ENCODE results near the gene MUC12.
"Not testable (repeated sequence)": the region's sequence is repeated elsewhere in the genome, so short reads cannot be mapped to it uniquely, and the experiment has no call there.

Gene MUC12, protein sequence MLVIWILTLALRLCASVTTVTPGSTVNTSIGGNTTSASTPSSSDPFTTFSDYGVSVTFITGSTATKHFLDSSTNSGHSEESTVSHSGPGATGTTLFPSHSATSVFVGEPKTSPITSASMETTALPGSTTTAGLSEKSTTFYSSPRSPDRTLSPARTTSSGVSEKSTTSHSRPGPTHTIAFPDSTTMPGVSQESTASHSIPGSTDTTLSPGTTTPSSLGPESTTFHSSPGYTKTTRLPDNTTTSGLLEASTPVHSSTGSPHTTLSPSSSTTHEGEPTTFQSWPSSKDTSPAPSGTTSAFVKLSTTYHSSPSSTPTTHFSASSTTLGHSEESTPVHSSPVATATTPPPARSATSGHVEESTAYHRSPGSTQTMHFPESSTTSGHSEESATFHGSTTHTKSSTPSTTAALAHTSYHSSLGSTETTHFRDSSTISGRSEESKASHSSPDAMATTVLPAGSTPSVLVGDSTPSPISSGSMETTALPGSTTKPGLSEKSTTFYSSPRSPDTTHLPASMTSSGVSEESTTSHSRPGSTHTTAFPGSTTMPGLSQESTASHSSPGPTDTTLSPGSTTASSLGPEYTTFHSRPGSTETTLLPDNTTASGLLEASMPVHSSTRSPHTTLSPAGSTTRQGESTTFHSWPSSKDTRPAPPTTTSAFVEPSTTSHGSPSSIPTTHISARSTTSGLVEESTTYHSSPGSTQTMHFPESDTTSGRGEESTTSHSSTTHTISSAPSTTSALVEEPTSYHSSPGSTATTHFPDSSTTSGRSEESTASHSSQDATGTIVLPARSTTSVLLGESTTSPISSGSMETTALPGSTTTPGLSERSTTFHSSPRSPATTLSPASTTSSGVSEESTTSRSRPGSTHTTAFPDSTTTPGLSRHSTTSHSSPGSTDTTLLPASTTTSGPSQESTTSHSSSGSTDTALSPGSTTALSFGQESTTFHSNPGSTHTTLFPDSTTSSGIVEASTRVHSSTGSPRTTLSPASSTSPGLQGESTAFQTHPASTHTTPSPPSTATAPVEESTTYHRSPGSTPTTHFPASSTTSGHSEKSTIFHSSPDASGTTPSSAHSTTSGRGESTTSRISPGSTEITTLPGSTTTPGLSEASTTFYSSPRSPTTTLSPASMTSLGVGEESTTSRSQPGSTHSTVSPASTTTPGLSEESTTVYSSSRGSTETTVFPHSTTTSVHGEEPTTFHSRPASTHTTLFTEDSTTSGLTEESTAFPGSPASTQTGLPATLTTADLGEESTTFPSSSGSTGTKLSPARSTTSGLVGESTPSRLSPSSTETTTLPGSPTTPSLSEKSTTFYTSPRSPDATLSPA (N-terminal part only)

DNA sequence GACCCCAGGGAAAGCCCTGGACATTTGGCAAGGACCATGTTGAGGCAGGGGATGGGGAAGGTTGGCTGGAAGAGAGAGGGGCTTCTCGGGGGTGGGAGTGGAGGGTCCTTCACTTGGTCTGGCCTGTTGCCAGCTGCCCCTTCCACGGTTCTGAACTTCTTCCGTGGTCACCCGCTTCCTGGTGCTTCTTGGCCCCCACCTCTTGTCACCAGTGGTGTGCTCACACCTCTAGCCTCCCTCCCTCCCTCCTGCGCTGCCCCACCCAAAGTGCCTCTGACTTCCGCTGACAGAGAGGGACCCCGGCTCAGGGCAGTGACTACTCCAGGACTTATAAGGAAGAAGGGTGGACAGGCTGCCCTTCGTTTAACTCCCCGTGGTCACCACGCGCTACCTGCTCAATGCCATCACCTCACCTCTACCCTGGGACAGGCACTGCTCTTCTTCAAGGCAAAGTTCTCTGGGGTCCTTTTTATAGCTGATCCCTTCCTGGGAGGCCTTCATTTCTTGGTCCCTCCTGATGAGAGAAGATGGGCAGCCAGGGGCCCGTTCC is at the start of gene MUC12:
MUC12 (plus strand) TSS at position 500 of the 550 bp plus-strand sequence. CDS start 58 bp downstream, outside the sequence.
- no peak for DNase-seq

DNA sequence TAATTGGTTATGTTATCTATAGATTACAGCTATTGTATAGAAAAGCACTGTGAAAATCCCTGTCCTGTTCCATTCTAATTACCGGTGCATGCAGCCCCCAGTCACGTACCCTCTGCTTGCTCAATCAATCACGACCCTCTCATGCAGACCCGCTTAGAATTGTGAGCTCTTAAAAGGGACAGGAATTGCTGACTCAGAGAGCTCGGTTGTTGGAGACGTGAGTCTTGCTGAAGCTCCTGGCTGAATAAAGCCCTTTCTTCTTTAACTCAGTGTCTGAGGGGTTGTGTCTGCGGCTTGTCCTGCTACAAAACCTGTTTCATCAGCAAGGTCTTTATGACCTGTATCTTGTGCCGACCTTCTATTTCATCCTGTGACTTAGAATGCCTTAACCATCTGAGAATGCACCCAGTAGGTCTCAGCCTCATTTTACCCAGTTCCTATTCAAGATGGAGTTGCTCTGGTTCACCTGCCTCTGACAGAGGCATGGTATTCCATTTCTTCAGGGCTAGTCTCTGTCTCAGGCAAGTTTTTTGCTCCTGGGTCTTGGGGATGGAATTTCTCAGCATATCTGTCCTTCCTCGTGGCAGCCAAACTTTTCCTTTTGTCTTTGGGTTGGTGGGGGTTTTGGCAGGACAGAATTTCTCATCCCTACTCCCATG is 49.5 kb upstream of the MUC12 start:
- not testable (repeated sequence) for DNase-seq

DNA sequence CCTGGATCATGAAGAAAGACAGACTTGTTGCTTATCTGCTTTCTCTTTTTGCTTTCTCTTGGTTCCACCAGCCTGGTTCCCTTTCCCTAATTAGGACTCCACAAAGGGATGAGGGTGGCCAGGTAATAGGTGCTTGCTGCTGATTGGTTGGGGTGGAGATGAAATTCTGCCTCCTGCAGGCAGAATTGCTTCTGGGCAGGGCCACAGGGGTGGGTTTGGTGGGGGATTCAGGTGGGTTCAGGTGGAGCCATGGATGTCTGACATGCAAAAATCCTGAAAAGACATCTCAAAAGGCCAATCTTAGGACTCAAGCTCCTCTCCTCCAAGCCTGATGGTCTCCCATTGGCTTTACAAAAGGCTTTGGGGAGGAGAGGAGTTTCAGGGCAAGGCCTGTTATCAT is 48.3 kb upstream of the MUC12 start:
- no peak for DNase-seq

DNA sequence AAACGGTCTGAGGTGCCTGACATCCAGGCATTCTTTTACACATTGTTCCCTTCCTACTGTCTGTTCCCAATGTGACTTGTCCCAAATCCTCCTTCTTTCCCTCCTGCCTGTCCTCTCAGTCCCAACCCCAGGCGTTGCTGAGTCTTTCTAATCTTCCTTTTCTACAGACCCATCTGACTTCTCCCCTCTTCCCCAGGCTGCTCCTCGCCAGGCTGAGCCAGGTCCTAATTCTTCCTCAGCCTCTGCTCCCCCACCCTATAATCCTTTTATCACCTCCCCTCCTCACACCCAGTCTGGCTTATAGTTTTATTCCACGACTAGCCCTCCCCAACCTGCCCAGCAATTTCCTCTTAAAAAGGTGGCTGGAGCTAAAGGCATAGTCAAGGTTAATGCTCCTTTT is 45.7 kb upstream of the MUC12 start:
- DNase-seq: not testable (repeated sequence)

DNA sequence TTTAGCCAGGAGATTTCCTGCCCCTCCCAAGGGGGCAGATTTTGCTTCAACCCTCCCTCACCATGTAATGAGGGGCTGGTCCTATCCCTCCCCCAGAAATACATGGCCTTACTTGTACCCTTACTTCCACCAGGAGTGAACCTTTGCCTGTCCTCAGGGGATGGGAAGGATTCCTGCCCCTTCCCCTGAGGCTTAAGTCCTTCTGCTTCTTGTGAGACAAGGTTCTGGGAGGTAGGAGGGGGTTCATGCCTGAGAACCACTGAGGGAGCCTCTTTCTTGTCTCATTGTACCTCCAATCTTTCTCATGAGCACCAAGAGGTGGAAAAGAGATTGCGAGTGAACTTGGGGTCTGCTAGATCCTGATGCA is 39.6 kb upstream of the MUC12 start:
- no peak for DNase-seq

DNA sequence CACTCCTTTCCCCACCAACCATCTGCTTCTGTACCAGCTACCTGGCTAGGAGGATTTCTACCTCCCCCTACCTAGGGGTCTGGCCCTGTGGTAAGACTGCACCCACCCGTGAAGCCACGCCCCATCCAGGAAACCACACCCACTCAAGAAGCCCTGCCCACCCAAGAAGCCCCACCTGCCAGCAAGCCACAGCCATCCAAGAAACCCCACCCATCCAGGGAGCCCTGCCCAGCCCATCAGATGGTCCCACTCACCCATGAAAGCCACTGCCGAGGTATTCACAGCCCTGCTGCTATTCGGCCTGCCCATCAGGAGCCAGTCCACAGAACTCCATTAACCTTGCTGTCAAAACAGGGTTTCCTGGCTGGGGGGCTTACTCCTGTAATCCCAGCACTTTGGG is 35.6 kb upstream of the MUC12 start:
- no peak for DNase-seq

DNA sequence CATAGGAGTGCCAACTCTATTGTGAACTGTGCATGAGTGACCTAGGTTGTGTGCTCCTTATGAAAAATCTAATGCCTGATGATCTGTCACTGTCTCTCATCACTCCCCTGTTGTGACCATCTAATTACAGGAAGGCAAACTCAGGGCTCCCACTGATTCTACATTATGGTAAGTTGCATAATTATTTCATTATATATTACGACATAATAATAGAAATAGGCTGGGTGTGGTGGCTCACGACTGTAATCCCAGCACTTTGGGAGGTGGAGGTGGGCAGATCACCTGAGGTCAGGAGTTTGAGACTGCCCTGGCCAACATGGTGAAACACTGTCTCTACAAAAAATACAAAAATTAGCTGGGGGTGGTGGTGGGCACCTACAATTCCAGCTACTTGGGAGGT is 34.0 kb upstream of the MUC12 start:
- DNase-seq: not testable (repeated sequence)

DNA sequence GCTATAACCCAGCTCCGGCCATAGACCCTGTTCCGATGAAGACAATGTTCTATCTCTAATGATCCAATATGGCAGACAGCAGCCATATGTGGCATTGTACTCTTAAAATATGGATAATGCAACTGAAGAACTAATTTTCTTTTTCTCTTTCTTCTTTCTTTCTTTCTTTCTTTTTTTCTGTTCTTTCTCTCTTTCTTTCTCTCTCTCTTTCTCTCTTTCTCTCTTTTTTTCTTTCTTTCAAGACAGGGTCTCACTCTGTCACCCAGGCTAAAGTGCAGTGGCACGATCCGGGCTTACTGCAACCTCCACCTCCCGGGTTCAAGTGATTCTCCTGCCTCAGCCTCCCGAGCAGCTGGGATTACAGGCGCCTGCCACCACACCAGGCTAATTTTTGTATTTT is 33.2 kb upstream of the MUC12 start:
- DNase-seq: not testable (repeated sequence)

DNA sequence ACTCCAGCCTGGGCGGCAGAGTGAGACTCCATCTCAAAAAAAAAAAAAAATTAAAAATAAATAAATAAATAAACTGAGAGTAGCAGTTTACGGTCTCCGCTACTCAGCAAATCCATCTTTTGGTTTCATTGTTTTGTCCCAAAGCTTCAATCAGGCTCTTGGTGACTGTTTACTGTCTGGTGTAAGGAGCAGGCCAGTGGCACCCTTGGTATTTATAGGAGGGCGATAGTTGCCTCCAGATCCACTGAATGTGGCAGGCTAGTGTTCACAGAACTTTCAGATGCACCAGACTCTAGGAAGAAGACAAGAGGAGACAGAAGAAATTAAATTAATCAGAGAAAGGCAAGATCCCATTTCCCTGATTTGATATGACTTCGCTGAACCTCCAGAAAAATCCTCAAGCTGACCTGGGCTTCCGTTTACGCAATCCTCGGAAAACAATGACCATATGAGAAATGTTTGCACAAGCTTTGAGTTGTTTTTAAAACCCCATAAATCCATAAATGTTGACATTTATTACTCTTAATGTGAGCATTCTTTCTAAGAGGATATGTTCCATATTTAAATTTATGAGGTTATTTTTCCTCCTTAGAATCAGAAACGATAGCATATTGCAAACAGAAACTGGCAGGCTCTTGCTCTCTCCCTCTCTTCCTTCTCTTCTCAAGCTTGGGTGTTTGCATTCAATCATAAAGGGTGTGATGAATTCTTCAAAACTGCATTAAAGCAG is 27.2 kb upstream of the MUC12 start:
- no peak for DNase-seq

DNA sequence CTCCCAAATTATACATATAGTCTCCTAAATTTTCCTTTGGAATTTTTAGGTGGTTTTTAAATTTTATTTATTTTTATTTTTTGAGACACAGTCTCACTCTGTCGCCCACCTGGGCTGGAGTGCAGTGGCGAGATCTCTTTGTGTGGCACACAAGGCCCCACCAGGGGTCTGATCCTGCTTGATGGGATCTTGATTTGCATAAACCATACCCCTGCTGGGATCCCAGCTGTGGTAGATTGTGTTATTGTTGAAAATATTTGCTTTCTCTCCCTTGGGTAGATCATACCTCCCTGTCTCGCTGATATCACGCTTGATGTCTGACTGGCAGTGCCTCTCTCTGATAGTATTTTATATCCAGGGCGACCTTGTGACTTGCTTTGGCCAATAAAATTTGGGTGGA is 25.7 kb upstream of the MUC12 start:
- DNase-seq: no peak

DNA sequence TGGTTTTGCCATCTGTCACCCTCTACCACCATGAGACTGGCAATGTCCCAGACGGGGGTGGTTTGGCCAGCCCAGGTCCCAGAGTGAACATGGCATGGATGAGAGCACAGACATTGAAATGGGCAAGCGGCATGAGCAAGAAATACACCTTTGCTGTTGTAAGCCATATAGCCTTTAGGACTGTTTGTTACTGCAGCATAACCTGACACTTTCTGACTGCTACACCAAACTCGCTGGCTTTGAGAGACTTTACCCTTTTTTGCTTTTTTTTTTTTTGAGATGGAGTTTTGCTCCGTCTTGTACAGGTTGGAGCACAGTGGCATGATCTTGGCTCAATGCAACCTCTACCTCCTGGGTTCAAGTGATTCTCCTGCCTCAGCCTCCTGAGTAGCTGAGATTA is 25.2 kb upstream of the MUC12 start:
- no peak for DNase-seq

DNA sequence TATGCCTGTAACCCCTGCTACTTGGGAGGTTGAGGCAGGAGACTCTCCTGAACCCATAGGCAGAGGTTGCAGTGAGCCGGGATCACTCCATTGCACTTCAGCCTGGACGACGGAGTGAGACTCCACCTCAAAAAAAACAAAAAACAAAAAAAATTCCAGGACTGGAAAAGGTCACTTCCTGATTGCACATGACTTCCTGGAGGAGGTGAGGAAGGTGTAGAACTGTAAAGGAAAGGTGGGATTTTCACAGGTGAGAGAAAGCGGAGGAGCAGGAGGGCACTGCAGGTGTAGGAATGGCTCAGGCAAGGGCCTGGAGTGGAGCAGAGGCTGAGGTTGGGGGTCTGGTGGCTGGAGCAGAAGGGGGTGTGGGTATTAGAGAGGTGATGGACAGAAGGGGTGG is 23.3 kb upstream of the MUC12 start:
- DNase-seq: no peak

DNA sequence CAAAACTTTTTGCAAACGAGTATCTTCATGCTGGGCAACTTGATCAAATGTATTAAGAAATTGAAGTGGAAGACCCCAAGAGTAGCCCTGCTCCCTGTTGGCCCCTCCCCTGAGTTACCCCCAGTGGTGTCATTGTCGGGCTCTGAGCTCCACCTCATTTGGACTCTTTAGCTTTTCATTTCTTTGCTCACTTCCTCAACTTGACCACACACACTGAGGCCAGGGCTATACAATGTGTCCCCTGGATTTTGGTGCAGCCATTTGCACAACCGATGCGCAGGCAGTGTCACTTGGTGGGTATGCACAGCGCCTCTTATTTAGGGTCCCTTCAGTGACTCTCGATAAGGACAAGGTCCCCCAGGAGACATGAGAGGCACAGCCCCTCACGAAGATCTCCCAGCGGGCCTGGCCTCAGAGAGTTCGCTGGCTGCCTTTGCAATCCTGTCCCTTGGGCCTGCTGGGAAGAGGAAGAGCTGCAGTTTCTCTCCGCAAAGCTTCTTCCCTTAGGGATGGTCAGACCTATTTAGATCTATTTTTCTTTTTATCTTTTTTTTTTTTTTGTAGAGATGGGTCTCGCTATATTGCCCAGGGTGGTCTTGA is 22.5 kb upstream of the MUC12 start:
- DNase-seq: no peak

DNA sequence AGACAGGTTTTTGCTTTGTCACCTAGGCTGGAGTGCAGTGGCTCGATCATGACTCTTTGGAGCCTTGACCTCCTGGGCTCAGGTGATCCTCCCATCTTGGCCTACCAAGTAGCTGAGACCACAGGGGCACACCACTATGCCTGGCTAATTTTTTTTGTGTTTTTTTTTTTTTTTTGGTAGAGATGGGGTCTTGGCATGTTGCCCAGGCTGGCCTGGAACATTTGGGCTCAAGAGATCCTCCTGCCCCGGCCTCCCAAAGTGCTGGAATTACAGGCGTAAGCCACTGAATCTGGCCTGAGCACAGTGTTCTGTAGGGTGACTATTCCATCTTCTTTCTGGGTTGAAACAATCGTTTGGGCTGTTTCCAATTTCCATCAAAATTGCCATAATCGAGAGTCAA is 21.6 kb upstream of the MUC12 start:
- DNase-seq: no peak

DNA sequence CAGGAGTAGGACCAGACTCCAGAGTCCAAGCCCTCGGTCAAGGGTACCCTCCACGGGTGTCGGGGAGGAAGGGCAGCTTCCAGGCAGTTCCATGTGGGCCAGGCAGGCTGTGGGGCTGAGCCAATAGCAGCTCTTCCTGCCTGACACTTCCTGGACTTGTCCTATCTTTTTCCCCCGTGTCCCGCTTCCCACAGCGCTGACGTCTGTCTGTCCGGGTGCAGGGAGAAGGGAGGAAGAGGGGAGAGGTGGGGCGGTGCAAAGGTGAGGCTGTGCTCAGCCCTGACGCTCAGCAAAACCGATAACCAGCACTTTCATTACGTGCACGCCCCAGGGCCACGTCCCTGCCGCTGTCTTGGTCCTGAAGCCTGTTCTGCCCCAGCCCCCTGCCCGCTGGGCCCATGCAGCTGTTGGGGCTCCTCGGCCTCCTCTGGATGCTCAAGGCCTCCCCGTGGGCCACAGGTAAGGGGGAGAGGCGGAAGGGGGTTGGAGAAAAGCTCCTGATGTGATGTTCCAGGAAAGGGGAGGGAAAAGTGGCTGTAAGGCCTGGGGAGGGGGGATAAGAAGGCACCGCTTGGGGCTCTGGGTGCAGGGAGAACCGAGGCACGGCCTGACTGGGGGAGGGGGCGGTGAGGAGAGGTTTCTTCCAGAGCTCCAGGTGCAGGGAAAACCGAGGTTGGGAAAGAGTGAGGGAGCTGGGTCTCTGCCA is 20.0 kb upstream of the MUC12 start, which contains the start of gene MUC3A:
MUC3A (plus strand) TSS at position 308 of the 706 bp plus-strand sequence; CDS start at position 399, 91 bp downstream.
- DNase-seq: no peak

DNA sequence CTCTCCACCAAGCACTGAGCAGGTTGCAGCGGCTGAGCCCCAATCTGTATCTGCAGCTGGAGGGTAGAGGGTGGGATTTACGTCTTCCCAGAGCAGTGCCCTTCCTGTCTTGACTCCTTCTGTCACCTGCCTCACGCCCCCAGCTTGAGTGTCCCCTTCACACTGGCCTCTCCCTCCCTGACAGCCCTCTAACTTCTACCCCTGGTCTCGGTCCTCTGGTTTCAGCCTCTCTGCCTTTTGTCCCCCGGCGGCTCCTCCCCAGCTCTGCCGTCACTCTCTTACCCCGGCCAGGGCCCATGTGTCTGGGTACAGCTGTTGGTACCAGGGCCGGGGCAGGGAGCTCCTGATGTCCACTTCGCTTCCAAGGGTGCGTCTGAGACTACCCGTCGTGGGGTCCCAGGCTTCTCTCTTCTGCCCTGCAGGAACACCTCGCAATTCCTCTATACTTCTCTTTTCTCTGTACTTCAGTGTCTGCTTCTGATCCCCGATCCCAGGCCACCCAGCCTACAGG is 19.4 kb upstream of the MUC12 start:
- no peak for DNase-seq

DNA sequence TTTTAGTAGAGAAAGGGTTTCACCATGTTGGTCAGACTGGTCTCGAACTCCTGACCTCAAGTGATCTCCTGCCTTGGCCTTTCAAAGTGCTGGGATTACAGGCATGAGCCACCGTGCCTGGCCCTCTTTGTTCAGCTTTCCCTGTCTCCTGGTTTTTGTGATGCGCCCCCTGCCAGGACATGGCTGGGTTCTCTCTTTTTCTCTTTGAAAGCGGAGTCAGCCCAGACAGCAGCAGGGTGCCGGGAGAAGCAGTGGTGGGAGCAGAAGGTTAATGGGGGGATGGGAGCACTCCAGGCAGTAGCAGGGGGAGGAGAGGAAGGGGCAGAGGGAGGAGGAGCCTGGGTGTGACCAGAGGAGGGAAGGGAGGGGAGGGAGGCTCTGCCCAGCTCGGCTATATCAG is 18.2 kb upstream of the MUC12 start:
- DNase-seq: no peak

DNA sequence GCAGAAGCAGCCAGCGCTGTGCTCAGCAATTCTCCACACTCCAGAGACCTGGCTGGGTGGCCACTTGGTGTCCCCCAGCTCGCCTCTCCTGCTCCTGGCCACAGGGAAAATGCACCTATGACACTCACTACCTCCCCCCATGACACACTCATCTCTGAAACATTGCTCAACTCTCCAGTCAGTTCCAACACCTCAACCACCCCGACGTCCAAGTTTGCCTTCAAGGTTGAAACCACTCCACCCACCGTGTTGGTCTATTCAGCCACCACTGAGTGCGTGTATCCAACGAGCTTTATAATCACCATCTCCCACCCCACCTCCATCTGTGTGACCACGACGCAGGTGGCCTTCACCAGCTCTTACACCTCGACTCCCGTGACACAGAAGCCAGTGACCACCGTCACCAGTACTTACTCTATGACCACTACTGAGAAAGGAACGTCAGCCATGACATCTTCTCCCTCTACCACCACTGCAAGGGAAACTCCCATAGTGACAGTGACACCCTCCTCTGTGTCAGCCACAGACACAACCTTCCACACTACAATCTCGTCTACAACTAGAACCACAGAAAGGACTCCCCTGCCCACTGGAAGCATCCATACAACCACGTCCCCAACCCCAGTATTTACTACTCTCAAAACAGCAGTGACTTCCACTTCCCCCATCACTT is 17.3 kb upstream of the MUC12 start:
- DNase-seq: no peak

DNA sequence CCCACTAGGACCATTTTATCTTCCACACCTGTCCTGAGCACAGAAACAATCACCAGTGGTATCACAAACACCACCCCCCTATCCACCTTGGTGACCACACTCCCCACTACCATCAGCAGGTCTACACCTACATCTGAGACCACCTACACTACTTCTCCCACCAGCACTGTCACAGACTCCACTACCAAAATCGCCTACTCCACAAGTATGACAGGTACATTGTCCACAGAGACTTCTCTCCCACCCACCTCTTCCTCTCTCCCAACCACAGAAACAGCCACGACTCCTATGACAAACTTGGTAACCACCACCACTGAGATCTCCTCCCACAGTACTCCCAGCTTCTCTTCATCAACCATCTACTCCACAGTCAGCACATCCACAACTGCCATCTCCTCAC is 16.7 kb upstream of the MUC12 start:
- DNase-seq: no peak

Measured in Kasumi-1 (cell line).